GM20431 (cell line): ENCODE data around the gene IPO7.

Source experiments
- in situ Hi-C: fragments of 300-500 bp; cut with MseI, MboI; formaldehyde crosslinking; loops from one replicate; pipeline ENCODE4 v1.15.0; 2020; ENCODE audit warnings: low sequenced_read_pairs; ENCODE audit not compliant: unreplicated experiment

The IPO7 gene

GRCh38 chr11:9489080-9489765, 104.8 kb downstream of the IPO7 start:
- in situ Hi-C loops: no loop called here

GRCh38 chr11:9490376-9490775, 105.9 kb downstream of the IPO7 start:
- in situ Hi-C loops: no loop called here

- in situ Hi-C loops: no loop called here
Measured at GRCh38 chr11:9493492-9493891, 109.0 kb downstream of the IPO7 start.

GRCh38 chr11:9494316-9494715, 109.9 kb downstream of the IPO7 start:
- in situ Hi-C loops: no loop called here

- in situ Hi-C loops: no loop called here
Measured at GRCh38 chr11:9495803-9496514, 111.5 kb downstream of the IPO7 start.
